Measurements from ENCODE around the gene SRC.

GRCh38 chr20:37421988-37422387 lies 76.0 kb downstream of the SRC start:
- TF ChIP-seq CTCF (IDR thresholded peaks at IDR 0.05 in 4 of 5, conservative IDR thresholded peaks at IDR 0.05 in 1 of 5), result no peak
- TF ChIP-seq POLR2A (IDR thresholded peaks at IDR 0.05), result no peak

Data from gastrocnemius medialis (tissue), 4 donors.